Measurements from ENCODE around the gene PIK3R6. TPM values are rescaled to one million over a fixed set of nuclear protein-coding genes. Genes with fewer than 3 reads are reported as not detected.

Gene PIK3R6
- total RNA-seq, result 1 to 10 TPM in 2 of 4 donors, under 1 TPM in 2; 0.56 to 3.5 (median 1.5) TPM

DNA sequence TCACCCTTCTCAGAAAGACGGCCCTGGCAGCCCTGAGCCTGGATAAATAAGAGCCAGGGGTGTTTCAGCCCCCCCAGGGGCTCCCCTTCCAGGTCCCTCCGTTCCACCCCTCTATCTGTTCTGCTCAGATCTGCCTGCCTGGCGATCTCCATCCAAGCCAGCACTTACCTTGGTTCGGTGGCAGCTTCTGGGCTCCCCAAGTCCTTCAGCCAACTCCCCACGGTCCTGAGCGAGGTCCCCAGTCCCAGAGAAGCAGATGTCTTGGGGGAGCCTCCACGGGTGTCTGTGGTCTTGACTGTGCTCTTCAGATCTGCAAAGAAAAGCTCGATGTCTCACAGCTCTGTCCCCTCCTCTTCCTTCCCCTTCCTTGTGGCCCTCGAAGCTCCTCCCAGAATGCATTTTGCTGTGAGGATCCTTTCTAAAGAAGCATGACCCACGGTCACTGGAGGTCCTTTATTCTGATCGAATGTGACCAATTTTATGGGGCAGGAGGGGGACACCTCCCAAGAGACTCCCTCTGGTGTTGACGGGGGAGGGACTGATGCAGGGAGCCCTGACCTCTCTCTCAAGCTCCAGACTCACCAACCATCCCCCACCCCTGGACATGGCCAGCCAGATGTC lies at the start of gene PIK3R6:
PIK3R6 (minus strand) TSS at position 314 of the 621 bp plus-strand sequence. CDS start 17,880 bp downstream, outside the sequence.
- DNase-seq (ENCODE audit: low spot score) (no peak), ATAC-seq (ENCODE audit: low FRiP score) (no peak)
- TF ChIP-seq CTCF (IDR thresholded peaks at IDR 0.05), result no peak

GRCh38 chr17:8916466-8916865 lies 49.0 kb upstream of the PIK3R6 start:
- DNase-seq (ENCODE audit: low spot score), result no peak

DNA sequence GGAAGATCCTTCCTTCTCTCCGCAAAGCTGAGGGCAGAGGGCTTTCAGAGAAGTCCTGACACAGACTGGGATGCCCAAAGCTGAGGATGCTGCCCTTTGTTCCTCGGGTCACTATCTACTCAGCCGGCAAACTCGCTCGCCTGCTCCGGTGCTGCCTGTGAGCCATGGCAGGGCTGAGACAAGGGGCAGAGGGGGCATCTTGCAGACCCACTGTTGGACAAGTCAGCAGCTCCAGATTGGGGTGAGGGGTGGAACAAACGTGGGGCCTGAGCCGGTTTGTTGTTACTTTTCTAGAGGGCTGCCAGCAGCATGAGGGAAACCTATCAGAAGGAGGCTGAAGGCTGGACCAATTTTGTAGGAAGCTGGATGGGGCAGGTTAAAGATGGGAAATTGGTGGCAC lies 47.1 kb upstream of the PIK3R6 start:
- no peak for DNase-seq (ENCODE audit: low spot score)
- no peak for ATAC-seq (ENCODE audit: low FRiP score)
- TF ChIP-seq CTCF (IDR thresholded peaks at IDR 0.05), result no peak

More at GRCh38 chr17:8916466-8916865, 49.0 kb upstream of the PIK3R6 start:
- TF ChIP-seq CTCF (IDR thresholded peaks at IDR 0.05), result no peak
- ATAC-seq (ENCODE audit: low FRiP score), result no peak

DNA sequence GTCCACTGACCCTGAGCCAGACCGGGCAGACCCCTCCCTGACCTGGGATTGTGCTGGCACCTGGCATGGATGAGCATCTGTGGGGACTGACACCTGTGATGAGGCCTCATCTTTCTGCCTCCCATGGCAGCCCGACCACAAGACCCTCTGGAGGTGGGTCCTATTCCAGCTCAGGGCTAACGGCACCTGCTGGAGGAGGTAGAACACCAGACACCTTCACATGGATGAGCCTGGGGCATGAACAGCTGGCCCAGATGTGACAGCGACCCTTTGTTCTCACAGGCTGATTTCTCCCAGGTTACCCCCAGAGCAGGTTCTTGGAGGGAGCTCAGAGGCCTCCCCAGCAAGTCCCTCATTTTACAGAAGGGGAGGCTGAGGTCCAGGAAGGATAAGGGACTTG lies 46.4 kb upstream of the PIK3R6 start:
- ATAC-seq (ENCODE audit: low FRiP score) (no peak), DNase-seq (ENCODE audit: low spot score) (no peak)
- no peak for TF ChIP-seq CTCF (IDR thresholded peaks at IDR 0.05)

DNA sequence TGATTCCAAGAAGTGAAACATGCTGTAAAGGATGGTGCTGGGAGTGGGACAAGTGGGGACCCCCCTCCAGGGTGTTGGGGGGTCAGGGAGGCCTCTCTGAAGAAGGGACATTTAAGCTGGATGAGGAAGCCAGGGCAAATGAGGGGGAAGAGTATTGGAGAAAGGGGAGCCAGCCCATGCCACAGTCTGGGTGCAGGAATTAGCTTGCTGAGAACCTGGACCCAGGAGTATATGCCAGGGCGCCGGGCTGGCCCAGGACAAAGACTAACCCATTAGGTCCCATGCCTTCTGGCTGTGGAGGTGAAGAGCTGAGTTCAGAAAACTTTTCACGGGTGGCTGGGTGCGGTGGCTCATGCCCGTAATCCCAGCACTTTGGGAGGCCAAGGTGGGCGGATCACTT lies 45.6 kb upstream of the PIK3R6 start:
- no peak for DNase-seq (ENCODE audit: low spot score)
- ATAC-seq (ENCODE audit: low FRiP score), result no peak
- TF ChIP-seq CTCF (IDR thresholded peaks at IDR 0.05), result no peak

GRCh38 chr17:8912084-8912981 lies 44.9 kb upstream of the PIK3R6 start:
- ATAC-seq (ENCODE audit: low FRiP score), result no peak
- DNase-seq (ENCODE audit: low spot score), result no peak
- TF ChIP-seq CTCF (IDR thresholded peaks at IDR 0.05), result no peak
